ENCODE data around the gene UBR3. TPM values are rescaled to one million over a fixed set of nuclear protein-coding genes. Genes with fewer than 3 reads are reported as not detected.

Gene UBR3
- total RNA-seq, 1 experiment from 2014 or later: 16.4 TPM

- peaks cover 5% of the 10 kb centered on the region; the same call in 1 of the 2 replicates for H3K9me3 Mint-ChIP-seq
- DNase-seq (ENCODE audit: low spot score): no peak
- H3K36me3 Mint-ChIP-seq: no peaks in the 10 kb centered on the region
- no peak overlapping the region for H3K27ac Mint-ChIP-seq
- no peak for ATAC-seq
- peaks cover 3% of the 10 kb centered on the region; the same call in 1 of the 2 replicates for H3K27me3 Mint-ChIP-seq (ENCODE audit: low read depth)
- no peak overlapping the region for H3K4me3 Mint-ChIP-seq
- peaks cover 23% of the 10 kb centered on the region for H3K4me1 Mint-ChIP-seq
- TF ChIP-seq JAZF1 (CRISPR knock-in tag; IDR thresholded peaks at IDR 0.05) (no peak), USF1 (CRISPR knock-in tag; IDR thresholded peaks at IDR 0.05) (no peak), MAX (CRISPR knock-in tag; IDR thresholded peaks at IDR 0.05) (no peak), ERG (CRISPR knock-in tag; IDR thresholded peaks at IDR 0.05) (no peak), ZNF423 (CRISPR knock-in tag; IDR thresholded peaks at IDR 0.05) (no peak), TP53 (CRISPR knock-in tag; IDR thresholded peaks at IDR 0.05) (no peak), ZNF512 (CRISPR knock-in tag; IDR thresholded peaks at IDR 0.05; ENCODE audit: borderline replicate concordance) (no peak), ZBTB43 (CRISPR knock-in tag; IDR thresholded peaks at IDR 0.05) (no peak)
- POLR2A ChIA-PET: interaction anchor here (0.7 to 1.5 kb wide), 2 partner anchors 8 to 148 kb away, joined by 3 to 4 read pairs; partner anchors contain the start of gene SSB
- CTCF ChIA-PET: interaction anchor here (0.7 to 2.0 kb wide), 10 partner anchors 8 to 338 kb away, joined by 3 to 11 read pairs (median 5); partner anchors contain the start of genes BBS5, METTL5 and SSB
Observed at GRCh38 chr2:169790581-169790980, 36.7 kb upstream of the UBR3 start.

- Mint-ChIP-seq H3K4me1 (peaks cover 23% of the 10 kb centered on the region), H3K27me3 (ENCODE audit: low read depth) (no peaks in the 10 kb centered on the region), H3K4me3 (no peak overlapping the region), H3K27ac (no peak overlapping the region), H3K9me3 (no peaks in the 10 kb centered on the region), H3K36me3 (no peaks in the 10 kb centered on the region)
- TF ChIP-seq MXD4 (CRISPR knock-in tag; IDR thresholded peaks at IDR 0.05; ENCODE audit: borderline replicate concordance): no peak
- no peak for TF ChIP-seq TP53 (CRISPR knock-in tag; IDR thresholded peaks at IDR 0.05)
- no peak for TF ChIP-seq IRF1 (CRISPR knock-in tag; IDR thresholded peaks at IDR 0.05)
- TF ChIP-seq ATF1 (CRISPR knock-in tag; IDR thresholded peaks at IDR 0.05): no peak
- no peak for TF ChIP-seq GTF2I (CRISPR knock-in tag; conservative IDR thresholded peaks at IDR 0.05)
- no peak for TF ChIP-seq ZBTB21 (CRISPR knock-in tag; IDR thresholded peaks at IDR 0.05; ENCODE audit: borderline replicate concordance)
- TF ChIP-seq ELF4 (CRISPR knock-in tag; IDR thresholded peaks at IDR 0.05; ENCODE audit: low read depth): no peak
- TF ChIP-seq FOXP4 (CRISPR knock-in tag; IDR thresholded peaks at IDR 0.05): no peak
- TF ChIP-seq ZMAT4 (CRISPR knock-in tag; IDR thresholded peaks at IDR 0.05): no peak
- TF ChIP-seq ETV6 (CRISPR knock-in tag; IDR thresholded peaks at IDR 0.05): no peak
- no peak for TF ChIP-seq ZNF512 (CRISPR knock-in tag; IDR thresholded peaks at IDR 0.05; ENCODE audit: borderline replicate concordance)
- TF ChIP-seq USF2 (CRISPR knock-in tag; IDR thresholded peaks at IDR 0.05): no peak
- no peak for TF ChIP-seq NFYB (CRISPR knock-in tag; conservative IDR thresholded peaks at IDR 0.05; ENCODE audit: low read depth)
- ATAC-seq (no peak), DNase-seq (ENCODE audit: low spot score) (no peak)
- POLR2A ChIA-PET: no interaction called here
- CTCF ChIA-PET: no interaction called here
Observed at GRCh38 chr2:169795181-169795580, 32.1 kb upstream of the UBR3 start.

Data from WTC11 (cell line).